K562 (cell line): Measurements from ENCODE around the gene HAP1. TPM values are rescaled to one million over a fixed set of nuclear protein-coding genes. Genes with fewer than 3 reads are reported as not detected.
A peak's percentile ranks its signal among the peaks of the same experiment; 100 is the strongest.

Source experiments
- BMI1 ChIP-seq: fragments of 150-350 bp; IDR thresholded peaks from 2 replicates; pipeline ENCODE4 v1.6.1; 2014; ENCODE audit warnings: low read length
- BRCA1 ChIP-seq, 2 experiments: fragments of 450-650 bp in 1 of 2; sonication (generic) in 1 of 2; formaldehyde crosslinking in 1 of 2; IDR thresholded peaks; 2 replicates each; pipeline versions ENCODE4 v1.5.0 to v1.6.1; 2017 to 2020; ENCODE audit warnings: mild to moderate bottlenecking in 1 of 2, missing genetic modification reagents in 1 of 2
- CBFB ChIP-seq: sonication (generic); formaldehyde crosslinking; IDR thresholded peaks from 2 replicates; pipeline ENCODE4 v1.4.0; 2020; ENCODE audit warnings: mild to moderate bottlenecking, missing genetic modification reagents
- CEBPZ ChIP-seq: fragments of 150-350 bp; IDR thresholded peaks from 2 replicates; pipeline ENCODE4 v1.6.1; 2014; ENCODE audit warnings: low read depth, mild to moderate bottlenecking, low read length, borderline replicate concordance
- CTBP1 ChIP-seq: fragments of 450-650 bp; IDR thresholded peaks from 2 replicates; pipeline ENCODE4 v1.6.1; 2016; ENCODE audit warnings: borderline replicate concordance
- MNT ChIP-seq, 2 experiments: fragments of 450-650 bp; conservative IDR thresholded peaks; 2 replicates each; pipeline ENCODE4 v1.6.1; 2017; ENCODE audit warnings: mild to moderate bottlenecking in 2 of 2, moderate library complexity in 2 of 2
- NELFE ChIP-seq: IDR thresholded peaks from 2 replicates; pipeline ENCODE4 v1.6.1; 2011; ENCODE audit warnings: mild to moderate bottlenecking; ENCODE audit not compliant: insufficient read depth, insufficient read length
- POLR2H ChIP-seq: IDR thresholded peaks from 2 replicates; pipeline ENCODE4 v1.6.1; 2016; ENCODE audit warnings: missing genetic modification characterization, low read depth, mild to moderate bottlenecking, control low read depth, missing compliant biosample characterization, moderate library complexity
- PREB ChIP-seq: sonication (generic); formaldehyde crosslinking; IDR thresholded peaks from 2 replicates; pipeline ENCODE4 v1.8.1; 2023; ENCODE audit warnings: mild to moderate bottlenecking, missing genetic modification reagents
- PRPF4 ChIP-seq: fragments of 200-400 bp; formaldehyde crosslinking; IDR thresholded peaks from one replicate; pipeline ENCODE4 v1.6.1; 2017; ENCODE audit warnings: low read length, low read depth, mild to moderate bottlenecking; ENCODE audit not compliant: insufficient read depth, poor library complexity, severe bottlenecking
- RFX1 ChIP-seq: fragments of 450-650 bp; IDR thresholded peaks from 2 replicates; pipeline ENCODE4 v1.6.1; 2016; ENCODE audit warnings: mild to moderate bottlenecking, moderate library complexity
- RNF2 ChIP-seq: sonication (generic); IDR thresholded peaks from 2 replicates; pipeline ENCODE4 v1.6.1; 2016
- SMARCB1 ChIP-seq: IDR thresholded peaks from 2 replicates; pipeline ENCODE4 v1.6.1; 2011; ENCODE audit warnings: improper control_type of control experiment, low read depth; ENCODE audit not compliant: insufficient read length
- SMARCC2 ChIP-seq: fragments of 450-650 bp; IDR thresholded peaks from 2 replicates; pipeline ENCODE4 v1.6.1; 2017; ENCODE audit warnings: antibody characterized with exemption, moderate library complexity, mild to moderate bottlenecking, low read depth
- SUPT5H ChIP-seq: fragments of 450-650 bp; IDR thresholded peaks from 2 replicates; pipeline ENCODE4 v1.6.1; 2016
- TAF15 ChIP-seq: fragments of 200-400 bp; formaldehyde crosslinking; IDR thresholded peaks from 2 replicates; pipeline ENCODE4 v1.6.1; 2017; ENCODE audit warnings: mild to moderate bottlenecking, low read depth, low read length, moderate library complexity
- ZNF197 ChIP-seq: fragments of 200-800 bp; sonication (Bioruptor generic); IDR thresholded peaks from 2 replicates; pipeline ENCODE4 v1.6.1; 2016; ENCODE audit warnings: low read depth, missing genetic modification characterization, missing compliant biosample characterization
- ZNF398 ChIP-seq: fragments of 250-450 bp; sonication (Bioruptor Pico); IDR thresholded peaks from 2 replicates; pipeline ENCODE4 v1.8.0; 2021; ENCODE audit warnings: moderate library complexity, mild to moderate bottlenecking, inconsistent platforms
- polyA plus RNA-seq, 8 experiments: library from polyadenylated mRNA; depleted of rRNA in 4 of 8; stranded (reverse) in 5 of 8; unstranded in 3 of 8; fragments of >200 nt; fragmentation: Nextera tagmentation in 2 of 8; fragmentation: Illumina TruSeq in 1 of 8; extraction: Ambion mirVana in 2 of 8; extraction: Trizol in 1 of 8; gene quantifications; 2 replicates each; pipeline versions ENCODE4 v1.2.1 to v1.2.3, GENCODE V29; 2011 to 2014; ENCODE audit warnings: inconsistent platforms in 1 of 8, missing spikeins in 1 of 8
- total RNA-seq, 7 experiments: library from RNA; depleted of rRNA in 6 of 7; stranded (reverse); fragments of >200 nt in 6 of 7; fragmentation: Illumina TruSeq in 2 of 7; extraction: Trizol in 2 of 7; gene quantifications; 2 replicates each; pipeline versions ENCODE4 v1.2.1 to v1.2.3, GENCODE V29; 2011 to 2021; ENCODE audit warnings: low replicate concordance in 1 of 7

HAP1 gene
- total and polyA plus RNA-seq, 9 of the 15 experiments (the other 6 are each of a cell fraction or from before 2014, with no cell fraction given), result under 0.01 to 0.09 (median 0.04) TPM; not detected in 6

- TF ChIP-seq CEBPZ, result no peak
- peak; percentile 84 for TF ChIP-seq RFX1
- TF ChIP-seq POLR2H, result no peak
- TF ChIP-seq MNT (conservative IDR thresholded peaks at IDR 0.05), result no peak
- no peak for TF ChIP-seq ZNF197 (CRISPR knock-in tag)
- peak; percentile 34; the same call in 1 of the 2 replicates for TF ChIP-seq BMI1
- no peak for TF ChIP-seq BRCA1 (IDR thresholded peaks at IDR 0.05)
- no peak for TF ChIP-seq BRCA1 (CRISPR knock-in tag; IDR thresholded peaks at IDR 0.05)
- no peak for TF ChIP-seq PRPF4
- TF ChIP-seq TAF15, result no peak
- TF ChIP-seq SMARCC2, result no peak
- no peak for TF ChIP-seq CBFB (CRISPR knock-in tag)
- TF ChIP-seq SMARCB1, result no peak
- no peak for TF ChIP-seq ZNF398
- TF ChIP-seq SUPT5H, result no peak
- TF ChIP-seq PREB (CRISPR knock-in tag), result no peak
- peak; percentile 27; the same call in 1 of the 2 replicates for TF ChIP-seq CTBP1
- no peak for TF ChIP-seq NELFE
- no peak for TF ChIP-seq RNF2
These were observed 50.4 kb downstream of the HAP1 start (continued) for GRCh38 chr17:41684035-41684434.
